ENCODE data around the gene SLC22A3. TPM values are rescaled to one million over a fixed set of nuclear protein-coding genes. Genes with fewer than 3 reads are reported as not detected.

Gene SLC22A3
- total RNA-seq, 1 experiment from 2014 or later = 0.07 TPM

DNA sequence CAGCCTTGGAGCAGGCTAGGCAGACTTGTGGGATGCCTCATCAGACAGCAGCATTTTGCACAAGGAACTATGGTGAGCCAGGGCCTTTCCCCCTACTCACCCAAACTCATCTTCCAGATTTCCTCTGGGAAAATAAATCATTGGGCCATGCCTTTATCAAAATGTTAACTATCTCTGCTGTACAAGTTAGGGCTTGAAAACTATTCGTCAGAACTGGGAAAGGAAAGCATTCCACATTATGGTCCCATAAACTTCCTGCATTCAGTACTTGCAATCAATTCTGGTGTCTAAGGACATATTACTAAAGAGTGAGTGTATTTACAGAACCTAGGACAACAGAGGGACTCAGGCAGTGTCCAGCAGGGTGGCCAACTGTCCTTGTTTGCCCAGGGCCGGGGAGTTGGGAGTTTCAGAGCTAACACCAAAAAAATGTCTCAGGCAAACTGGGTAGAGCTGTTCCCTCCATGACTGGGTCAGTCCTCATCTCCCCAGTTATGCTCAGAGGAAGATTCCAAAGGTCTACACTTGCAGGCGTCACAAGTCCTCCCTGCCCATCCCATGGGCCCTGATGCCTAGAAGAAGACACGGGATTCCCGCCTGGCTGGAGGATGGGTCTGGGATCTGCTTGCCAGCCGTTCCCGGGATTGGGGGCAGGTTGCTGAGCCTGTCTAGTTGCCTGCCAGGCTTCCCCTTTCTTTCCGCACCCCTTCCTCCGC lies 72.2 kb downstream of the SLC22A3 start:
- no TSS peak for BruUV-seq (replicated peaks)
- DNase-seq (ENCODE audit: low read depth, low spot score) = no peak
- H4K20me1 ChIP-seq (ENCODE audit: insufficient read depth) = no peaks in the 10 kb centered on the region
- H3K27me3 ChIP-seq (ENCODE audit: insufficient read depth, low read length) = no peaks in the 10 kb centered on the region
- ChIA-PET POLR2A (no interaction called here), RAD21 (ENCODE audit: low non-redundant PET in 1 of 2, low total read pairs in 2 of 2, uncharacterized antibody in 2 of 2, unreplicated experiment in 2 of 2) (no interaction called here), CTCF (no interaction called here)
- no peaks in the 10 kb centered on the region for H3K9me3 ChIP-seq (ENCODE audit: control insufficient read depth in 1 of 2, insufficient read depth in 1 of 2, low read depth in 1 of 2, low read length in 2 of 2)
- H3K27ac ChIP-seq (ENCODE audit: low read depth, low read length) = no peak overlapping the region
- intact Hi-C loops (cut with micrococcal nuclease) = no loop called here
- TF ChIP-seq CBX3 (IDR thresholded peaks at IDR 0.05; ENCODE audit: low read depth) (no peak), CTCF (IDR thresholded peaks at IDR 0.05 in 2 of 3, conservative IDR thresholded peaks at IDR 0.05 in 1 of 3; ENCODE audit: borderline replicate concordance in 1 of 3, insufficient read depth in 1 of 3, low read depth in 2 of 3, low read length in 2 of 3) (no peak), EGR1 (IDR thresholded peaks at IDR 0.05; ENCODE audit: low read depth) (no peak), SP1 (IDR thresholded peaks at IDR 0.05; ENCODE audit: low read depth) (no peak), CEBPB (IDR thresholded peaks at IDR 0.05; ENCODE audit: low read depth) (no peak), POLR2AphosphoS5 (IDR thresholded peaks at IDR 0.05; ENCODE audit: low read depth, low read length) (no peak), ATF3 (IDR thresholded peaks at IDR 0.05) (no peak), JUND (IDR thresholded peaks at IDR 0.05) (no peak), SIN3A (IDR thresholded peaks at IDR 0.05; ENCODE audit: low read depth) (no peak), ZFX (IDR thresholded peaks at IDR 0.05) (no peak), TCF7L2 (IDR thresholded peaks at IDR 0.05; ENCODE audit: borderline replicate concordance, extremely low read depth, insufficient read depth, insufficient read length) (no peak)
- TF ChIP-seq, protein P1, sequence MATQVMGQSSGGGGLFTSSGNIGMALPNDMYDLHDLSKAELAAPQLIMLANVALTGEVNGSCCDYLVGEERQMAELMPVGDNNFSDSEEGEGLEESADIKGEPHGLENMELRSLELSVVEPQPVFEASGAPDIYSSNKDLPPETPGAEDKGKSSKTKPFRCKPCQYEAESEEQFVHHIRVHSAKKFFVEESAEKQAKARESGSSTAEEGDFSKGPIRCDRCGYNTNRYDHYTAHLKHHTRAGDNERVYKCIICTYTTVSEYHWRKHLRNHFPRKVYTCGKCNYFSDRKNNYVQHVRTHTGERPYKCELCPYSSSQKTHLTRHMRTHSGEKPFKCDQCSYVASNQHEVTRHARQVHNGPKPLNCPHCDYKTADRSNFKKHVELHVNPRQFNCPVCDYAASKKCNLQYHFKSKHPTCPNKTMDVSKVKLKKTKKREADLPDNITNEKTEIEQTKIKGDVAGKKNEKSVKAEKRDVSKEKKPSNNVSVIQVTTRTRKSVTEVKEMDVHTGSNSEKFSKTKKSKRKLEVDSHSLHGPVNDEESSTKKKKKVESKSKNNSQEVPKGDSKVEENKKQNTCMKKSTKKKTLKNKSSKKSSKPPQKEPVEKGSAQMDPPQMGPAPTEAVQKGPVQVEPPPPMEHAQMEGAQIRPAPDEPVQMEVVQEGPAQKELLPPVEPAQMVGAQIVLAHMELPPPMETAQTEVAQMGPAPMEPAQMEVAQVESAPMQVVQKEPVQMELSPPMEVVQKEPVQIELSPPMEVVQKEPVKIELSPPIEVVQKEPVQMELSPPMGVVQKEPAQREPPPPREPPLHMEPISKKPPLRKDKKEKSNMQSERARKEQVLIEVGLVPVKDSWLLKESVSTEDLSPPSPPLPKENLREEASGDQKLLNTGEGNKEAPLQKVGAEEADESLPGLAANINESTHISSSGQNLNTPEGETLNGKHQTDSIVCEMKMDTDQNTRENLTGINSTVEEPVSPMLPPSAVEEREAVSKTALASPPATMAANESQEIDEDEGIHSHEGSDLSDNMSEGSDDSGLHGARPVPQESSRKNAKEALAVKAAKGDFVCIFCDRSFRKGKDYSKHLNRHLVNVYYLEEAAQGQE (IDR thresholded peaks at IDR 0.05; ENCODE audit: low read depth) = no peak
- no peaks in the 10 kb centered on the region for H3K36me3 ChIP-seq (ENCODE audit: control insufficient read depth in 1 of 2, insufficient read depth in 2 of 2, low read length in 2 of 2)
- H3K4me3 ChIP-seq (replicated peaks in 1 of 2; ENCODE audit: low read depth in 1 of 2, low read length in 2 of 2) = no peak overlapping the region
- no peak overlapping the region for H2AFZ ChIP-seq (ENCODE audit: low read depth, low read length, poor library complexity, severe bottlenecking)
- H3K9me2 ChIP-seq (ENCODE audit: insufficient read depth) = no peaks in the 10 kb centered on the region
- peaks cover 0 to 10% of the 10 kb centered on the region in 2 experiments; a peak in 2 of 4 replicates for H3K4me1 ChIP-seq (ENCODE audit: control insufficient read depth in 1 of 2, insufficient read depth in 2 of 2, low read length in 2 of 2)
- H3K79me2 ChIP-seq (ENCODE audit: insufficient read depth, low read length) = no peaks in the 10 kb centered on the region
- no peak for ATAC-seq
- no peak overlapping the region for H3K4me2 ChIP-seq (ENCODE audit: low read length)
- no peak overlapping the region for H3K9ac ChIP-seq (ENCODE audit: low read length)
